CMK (cell line): Measurements from ENCODE around the gene LAPTM4A.
A peak's percentile ranks its signal among the peaks of the same experiment; 100 is the strongest.
"Not testable (repeated sequence)": the region's sequence is repeated elsewhere in the genome, so short reads cannot be mapped to it uniquely, and the experiment has no call there.

Experiments used
- DNase-seq: peaks from one replicate; pipeline ENCODE4 v3.0.0-alpha.2; 2010; ENCODE audit warnings: low read depth

LAPTM4A gene

DNA sequence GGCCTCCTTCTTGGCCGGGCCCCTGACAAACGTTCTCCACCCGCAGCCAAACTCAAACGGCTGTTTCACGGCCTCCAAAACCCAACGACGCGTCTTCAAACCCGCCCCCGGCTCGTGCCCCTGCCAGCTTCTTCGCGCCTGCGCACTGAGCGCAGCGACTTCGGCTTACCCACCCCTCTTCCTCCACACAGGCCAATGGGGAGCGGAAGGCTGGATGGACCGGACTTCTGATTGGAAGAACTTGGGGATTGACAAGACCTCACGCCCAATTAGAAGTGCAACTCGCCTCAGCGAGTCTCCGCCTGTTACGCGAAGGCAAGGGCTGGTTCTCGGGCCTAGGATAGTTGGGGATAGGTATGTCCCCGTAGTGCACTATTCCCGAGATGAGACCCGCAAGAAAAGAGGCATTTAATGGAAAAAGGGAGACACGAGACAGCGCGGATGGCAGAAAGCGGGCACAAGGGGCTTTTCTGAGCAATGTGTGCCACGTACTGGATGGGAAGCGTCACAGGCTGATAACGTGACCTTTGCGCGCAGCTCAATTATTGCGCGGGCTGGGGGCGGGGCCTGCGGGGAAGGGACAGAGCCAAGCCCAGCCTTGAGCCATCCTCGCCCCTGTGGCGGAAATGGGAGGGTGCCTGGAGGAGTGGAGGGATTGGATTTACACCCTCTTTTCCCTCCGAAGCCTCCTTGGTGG, at the start of gene LAPTM4A:
TSS of gene LAPTM4A (minus strand) at position 97 of the 697 bp plus-strand sequence. CDS start 108 bp downstream, outside the sequence.
- peak; percentile 99 for DNase-seq

DNA sequence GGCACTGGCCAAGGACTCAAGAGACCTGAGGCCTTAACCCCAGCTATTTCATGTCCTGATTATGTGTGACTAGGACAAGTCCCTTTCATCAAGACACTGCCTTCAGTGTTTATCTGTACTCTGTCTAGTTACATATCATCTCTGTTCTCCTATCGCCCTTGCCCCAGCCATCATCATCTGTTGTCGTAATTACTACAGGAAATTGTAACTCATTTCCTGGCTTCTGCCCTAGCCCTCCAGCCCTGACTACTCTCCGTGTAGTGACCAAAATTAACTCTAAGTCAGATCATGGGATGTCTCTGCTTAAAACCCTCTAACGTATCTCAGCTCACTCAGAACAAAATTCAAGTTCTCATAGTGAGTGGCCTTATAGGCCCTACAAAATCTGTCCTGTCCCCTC, 49.3 kb upstream of the LAPTM4A start:
- DNase-seq: no peak

DNA sequence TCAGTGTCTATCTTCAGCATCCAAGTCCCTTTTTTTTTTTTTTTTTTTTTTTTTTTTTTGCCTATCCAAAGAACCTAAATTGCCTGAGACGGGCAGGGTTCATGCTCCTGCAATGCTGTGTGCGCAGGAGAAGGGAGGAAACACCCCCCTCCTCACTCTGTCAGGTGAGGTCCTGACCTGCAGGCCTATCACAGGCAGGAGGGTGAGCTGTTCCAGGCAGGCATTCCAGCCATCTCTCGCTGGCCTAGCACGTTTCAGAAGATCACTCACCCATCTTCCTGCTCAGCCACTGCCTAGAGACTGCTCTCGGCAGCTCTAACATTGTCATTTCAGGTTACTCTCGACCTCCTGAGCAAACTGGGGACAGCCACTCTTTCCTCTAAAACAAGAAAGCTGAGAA, 48.4 kb upstream of the LAPTM4A start:
- DNase-seq: no peak

DNA sequence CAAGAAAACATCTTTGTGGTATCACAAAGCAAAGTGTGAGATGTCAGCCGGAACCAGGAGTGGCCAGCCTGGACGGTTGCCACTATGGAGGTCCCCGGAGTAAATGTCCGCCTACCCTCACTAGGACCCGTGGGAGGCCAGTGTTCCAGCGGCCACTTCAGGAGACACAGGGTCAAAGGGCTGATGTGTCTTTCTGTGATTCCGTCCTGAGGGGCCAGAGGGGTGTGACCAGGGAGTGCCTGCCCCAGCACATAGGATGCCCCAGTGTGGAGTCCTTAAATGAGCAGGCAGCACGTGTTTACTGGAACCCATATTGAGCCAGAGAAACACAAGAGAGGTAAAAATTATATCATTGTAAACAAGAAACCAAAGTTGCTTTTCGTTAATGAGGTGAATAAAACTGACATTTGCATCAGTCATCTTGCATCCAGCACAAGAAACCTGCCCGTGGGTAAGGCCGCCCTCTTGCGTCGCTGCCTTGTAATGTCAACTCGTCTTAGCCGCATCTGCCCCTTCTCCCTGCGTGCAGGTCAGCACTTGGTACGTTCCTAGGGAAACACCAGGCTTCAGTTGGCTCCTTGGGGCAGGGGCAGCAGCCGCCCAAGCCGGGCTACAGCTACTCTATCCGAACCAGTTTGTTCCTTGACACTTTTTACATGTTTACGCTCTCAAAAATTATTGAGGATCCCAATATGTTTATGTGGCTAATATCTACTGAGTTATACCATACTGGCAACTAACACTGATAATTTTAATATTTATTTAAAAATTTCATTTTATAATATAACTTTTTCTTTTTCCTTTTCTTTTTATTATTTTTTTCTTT, 46.7 kb upstream of the LAPTM4A start:
- peak; percentile 94 for DNase-seq

DNA sequence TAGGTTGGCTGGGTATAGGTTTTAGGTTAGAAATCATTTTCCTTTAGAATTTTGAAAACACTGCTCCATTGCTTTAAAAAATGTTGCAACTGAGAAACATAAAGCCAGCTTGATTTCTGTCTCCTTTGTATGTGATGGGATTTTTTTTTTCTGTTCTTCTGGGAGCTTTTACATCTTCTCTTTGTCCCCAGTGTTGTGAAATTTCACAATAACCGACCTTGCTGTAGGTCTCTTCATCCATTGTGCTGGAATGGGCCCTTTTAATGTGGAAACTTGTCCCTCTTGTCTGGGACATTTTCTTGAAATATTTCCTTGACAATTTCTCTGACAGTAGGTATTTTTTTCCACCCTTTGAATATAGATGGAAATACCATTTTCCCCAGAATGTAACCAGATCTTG, 44.0 kb upstream of the LAPTM4A start:
- DNase-seq: no peak

DNA sequence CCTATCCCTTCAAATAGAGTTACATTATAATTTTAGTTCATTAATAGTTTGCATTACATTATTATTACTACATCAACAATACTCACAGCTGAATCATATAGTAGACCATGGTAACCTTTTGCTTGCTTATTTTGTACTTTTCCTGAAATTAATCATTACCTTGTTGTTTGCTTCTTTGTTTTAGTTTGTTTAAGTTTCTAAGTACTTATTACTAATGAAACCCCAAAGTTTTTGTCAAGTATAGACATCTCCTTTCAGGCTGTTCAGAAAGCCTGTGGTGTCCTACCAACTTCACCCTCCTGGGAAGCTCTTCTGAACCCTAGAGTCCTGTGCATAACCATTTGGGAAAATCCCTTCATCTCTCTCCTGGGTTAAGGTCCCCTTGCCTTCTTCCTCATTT, 43.5 kb upstream of the LAPTM4A start:
- no peak for DNase-seq

DNA sequence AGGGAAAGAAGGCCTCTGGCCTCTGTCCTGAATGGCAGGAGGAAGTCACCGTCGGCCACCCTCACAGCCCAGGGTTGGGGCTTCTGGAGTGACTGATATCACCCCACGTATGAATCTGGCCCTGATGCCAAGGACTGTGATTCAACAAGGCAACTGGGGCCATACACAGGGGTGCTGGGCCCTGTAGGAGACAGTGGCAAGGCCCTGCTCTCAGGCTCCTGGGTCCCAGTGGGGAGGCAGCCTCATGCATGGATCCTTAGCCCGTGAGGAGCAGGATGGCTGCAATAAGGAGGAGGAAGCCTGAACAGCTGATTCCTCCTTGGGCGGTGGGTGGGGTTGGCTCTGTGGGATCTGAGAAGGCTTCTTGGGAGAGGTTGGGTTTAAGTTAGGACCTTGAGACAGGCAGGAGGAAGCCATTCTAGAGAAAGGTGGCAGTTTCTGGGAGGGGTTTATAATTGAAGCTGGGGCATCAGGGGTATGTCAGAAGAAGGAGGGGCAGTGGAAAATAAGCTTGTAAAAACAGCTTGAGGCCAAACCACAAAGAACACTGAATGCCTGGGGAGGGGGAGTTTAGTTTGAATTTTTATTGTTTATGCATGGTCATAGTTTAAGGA, 42.8 kb upstream of the LAPTM4A start:
- DNase-seq: no peak

DNA sequence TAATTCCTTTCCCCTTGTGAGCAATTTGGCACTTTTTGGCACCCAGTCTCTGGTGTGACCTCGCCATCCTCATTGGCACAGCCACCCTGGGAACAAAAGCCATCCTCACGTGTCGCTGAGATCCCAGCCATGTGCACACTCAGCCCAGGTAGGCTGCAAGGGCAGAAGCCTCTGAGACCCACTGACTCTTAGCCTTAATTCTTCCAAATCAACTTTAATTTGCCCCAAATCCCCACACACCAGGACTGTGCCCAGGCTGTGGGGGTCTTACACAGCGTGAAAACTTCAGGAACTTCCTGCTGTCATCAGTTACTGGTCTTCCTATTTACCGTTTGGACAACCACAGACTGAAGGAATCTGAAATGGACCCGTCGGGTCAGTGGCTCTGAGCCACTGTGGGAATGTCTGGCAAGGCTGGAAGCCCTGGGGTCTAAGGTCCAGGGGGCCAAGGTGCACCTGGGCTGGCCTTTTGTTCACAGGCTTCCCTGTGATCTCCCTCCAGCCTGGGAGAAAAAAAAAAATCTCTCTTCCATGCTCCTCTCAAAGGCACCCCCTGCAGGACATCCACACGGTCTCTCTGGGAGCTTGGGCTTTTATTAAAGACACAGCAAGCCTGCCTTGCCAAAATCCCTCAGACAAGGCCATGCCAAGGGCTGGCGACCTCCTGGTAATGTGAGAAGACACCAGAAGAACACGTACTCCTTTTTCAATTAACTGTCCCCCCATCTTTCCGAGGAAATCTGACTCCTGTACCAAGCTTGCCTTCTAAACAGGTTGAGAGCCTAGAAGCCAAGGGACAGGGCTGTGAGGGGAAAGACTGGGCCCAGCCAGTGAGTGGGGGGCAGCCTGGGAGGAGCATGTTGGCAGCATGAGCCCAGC, 42.1 kb upstream of the LAPTM4A start:
- DNase-seq: no peak

DNA sequence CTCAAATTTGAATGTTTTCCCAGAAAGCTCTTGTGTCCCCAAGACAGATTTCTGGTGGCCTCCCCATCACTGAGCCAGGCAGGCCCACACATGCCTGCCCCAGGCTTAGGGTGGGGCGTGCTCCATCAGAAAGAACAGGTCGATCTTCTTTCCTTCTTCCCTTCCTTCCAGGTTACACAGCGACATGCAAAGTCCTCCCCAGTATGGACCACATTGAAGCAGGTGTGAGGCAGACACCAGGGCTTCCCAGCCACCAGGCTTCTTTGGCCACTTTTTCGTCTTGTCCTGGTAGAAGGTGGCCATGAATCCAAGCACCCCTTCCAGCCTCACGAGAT, 41.4 kb upstream of the LAPTM4A start:
- no peak for DNase-seq

DNA sequence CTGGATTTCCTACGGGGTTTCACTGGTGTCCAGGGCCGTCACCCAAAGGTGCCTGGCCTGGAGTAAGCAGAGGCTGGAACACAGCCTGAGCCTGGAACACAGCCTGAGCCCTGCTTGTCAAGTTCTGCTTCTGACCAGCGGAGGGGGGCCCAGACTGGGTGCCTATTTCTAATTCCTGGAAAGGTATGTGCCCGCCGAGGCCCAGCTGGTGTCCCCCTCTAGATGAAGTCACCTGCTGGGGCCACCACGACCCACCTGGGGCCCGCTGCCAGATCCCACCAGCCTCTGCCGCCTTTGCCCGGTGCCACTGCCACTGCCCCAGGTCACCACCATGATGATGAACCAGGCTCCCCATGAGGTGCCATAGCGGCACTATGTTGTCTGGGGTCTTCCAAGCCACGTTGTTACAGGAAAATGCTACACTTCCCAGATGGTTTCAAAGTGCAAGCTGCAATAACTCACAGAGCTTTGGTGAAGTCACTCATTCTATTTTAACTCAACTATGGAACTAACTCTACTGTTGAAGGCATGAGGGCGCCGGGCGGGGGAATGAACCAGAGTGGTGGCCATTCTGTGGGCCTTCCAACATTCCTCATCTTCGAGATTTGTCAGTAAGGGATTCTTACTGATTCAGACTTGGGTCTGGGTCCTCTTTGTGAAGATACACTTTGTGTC, 40.9 kb upstream of the LAPTM4A start:
- DNase-seq: no peak

DNA sequence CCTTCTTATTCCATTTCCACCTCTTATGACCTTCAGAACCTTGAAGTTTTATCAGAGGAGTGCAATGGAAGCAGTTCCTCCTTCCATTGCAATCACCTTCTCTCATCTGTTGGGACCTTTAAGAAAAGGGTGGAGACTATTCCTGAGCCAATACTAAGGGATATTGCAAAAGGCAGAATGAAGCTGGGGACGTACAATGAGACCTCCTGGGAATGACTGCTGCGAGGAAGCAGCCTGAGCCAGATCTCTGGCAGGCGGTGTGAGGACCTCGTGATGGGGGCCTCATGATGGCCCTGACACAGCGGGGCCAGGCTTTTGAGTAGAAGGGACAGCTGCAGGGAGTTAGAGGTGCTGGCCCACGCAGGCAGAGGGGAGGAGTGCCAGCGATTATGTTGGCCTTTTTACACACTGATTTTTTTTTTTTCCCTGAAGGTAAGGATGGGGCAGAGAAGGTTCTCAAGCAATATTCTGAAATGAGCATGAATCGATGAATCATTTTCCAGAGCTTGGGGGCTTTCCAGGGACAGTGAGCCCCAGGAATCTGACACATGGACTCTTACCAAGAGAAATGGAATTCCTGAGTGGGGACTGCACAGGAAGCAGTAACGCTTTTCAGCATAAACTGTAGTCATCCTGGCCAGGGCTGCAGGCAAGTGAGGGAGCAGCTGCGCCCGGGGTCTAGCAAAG, 40.0 kb upstream of the LAPTM4A start:
- DNase-seq: no peak

DNA sequence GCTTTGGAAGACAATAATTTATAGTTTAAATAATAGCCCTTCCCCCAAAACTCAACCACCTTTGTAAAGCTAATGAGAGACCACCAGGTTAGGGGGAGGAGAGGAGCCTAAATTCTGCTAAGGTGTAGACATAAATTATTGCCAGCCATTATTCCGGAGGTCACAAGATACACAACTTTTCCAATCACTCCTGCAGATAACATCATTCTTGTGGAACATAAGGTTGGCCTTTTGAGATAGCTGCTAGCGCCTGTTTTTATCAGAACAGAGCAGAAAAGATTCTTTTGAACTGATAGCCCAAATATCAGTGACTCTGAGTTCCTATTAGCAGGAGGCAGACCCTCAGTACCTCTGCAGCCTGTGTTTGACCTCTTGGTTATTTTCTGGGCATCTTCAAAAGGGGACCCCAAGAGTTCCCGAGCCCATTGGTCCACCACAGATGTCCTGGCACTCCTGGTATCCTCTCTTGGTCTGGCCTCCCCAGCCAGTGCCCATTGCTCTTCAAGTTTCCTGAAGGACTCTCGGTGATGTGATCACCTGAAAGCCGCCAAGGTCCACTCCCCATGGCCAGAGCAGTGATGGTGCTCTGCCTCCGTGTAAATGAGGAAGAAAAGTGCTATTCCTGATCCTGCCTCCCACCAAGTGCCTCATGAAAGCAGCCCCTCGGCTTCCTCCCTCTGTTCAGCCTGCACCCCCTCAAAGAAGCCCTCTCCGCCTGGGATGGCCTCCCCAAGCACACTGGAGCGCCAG, 38.5 kb upstream of the LAPTM4A start:
- DNase-seq: no peak

DNA sequence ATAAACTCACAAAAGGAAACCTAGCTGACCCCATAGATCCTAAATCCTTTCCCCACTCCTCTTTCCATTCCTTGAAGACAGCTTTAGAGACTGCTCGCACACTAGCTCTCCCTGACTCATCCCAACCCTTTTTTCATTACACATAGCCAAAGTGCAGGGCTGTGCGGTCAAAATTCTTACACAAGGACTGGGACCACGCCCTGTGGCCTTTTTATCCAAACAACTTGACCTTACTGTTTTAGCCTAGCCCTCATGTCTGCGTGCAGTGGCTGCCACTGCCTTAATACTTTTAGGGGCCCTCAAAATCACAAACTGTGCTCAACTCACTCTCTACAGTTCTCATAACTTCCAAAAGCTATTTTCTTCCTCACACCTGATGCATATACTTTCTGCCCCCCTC, 34.5 kb upstream of the LAPTM4A start:
- DNase-seq: not testable (repeated sequence)

DNA sequence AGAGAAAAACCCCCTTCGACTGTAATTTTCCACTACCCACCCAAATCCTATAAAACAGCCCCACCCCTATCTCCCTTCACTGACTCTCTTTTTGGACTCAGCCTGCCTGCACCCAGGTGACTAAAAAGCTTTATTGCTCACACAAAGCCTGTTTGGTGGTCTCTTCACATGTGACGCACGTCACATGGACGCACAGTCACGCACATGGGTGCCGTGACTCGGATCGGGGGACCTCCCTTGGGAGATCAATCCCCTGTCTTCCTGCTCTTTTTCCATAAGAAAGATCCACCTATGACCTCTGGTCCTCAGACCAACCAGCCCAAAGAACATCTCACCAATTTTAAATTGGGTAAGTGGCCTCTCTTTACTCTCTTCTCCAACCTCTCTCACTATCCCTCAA, 31.4 kb upstream of the LAPTM4A start:
- DNase-seq: not testable (repeated sequence)

DNA sequence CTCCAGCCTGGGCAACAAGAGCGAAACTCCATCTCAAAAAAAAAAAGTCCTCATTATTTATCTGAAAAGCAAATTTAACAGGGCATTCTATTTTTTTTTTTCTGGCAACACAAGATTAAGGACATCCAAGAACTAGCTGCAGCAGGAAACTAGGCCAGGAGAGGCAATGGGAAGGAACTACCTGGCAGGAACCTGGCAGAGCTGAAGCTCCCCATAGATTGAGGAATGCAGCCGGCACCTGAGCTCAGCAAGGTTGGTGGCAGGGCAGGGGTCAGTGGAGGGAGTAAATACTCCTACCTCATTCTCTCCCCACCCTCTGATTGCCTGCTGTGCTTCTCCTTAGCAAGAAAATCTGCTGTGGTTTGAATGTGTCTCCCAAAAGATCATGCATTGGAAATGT, 30.4 kb upstream of the LAPTM4A start:
- DNase-seq: no peak

DNA sequence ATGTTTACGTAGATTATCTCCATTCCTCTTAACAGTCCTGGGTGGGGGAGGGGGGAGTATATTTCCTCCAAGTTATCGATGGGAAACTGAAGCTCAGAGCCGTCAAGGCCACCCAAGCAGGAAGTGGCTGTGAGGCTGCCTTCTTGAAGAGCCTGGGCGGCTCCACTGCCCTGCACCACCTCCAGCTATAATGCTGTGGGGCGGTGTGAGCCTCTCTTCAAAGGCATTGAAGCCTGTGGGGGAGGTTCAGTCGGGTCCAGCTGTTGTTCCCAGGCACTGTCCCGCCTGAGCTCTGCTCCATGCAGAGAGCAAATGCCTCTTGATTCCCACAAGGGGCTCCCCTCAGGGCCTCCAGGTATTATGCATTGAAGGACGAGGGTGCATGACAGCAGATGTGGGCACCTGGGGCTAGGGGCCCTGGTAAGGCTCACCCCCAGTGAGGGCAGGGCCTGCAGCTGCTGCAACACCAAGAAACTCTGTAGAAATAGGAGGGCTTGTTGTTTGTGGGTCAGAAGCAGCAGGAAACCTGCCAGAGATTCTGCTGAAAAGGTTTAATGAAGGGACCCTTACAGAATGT, 29.5 kb upstream of the LAPTM4A start:
- DNase-seq: peak; percentile 27

DNA sequence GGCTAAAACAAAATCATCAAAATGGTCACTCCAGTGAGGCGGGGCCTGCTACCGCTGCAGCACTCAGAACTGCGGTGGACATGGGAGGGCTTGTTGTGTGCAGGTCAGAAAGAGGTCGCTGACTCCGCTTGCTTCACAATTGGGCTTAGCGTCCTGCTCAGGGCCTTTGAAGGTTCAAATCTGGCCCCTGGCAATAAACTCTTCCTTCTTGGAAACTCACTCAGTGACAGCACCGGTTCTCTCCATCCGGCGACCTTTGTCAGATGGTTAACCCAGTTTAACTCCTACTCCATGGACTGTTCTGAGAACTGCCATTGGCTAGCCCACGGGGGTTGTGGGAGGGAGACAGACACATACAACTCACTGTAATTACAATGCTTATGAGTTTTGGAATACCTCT, 29.0 kb upstream of the LAPTM4A start:
- no peak for DNase-seq

DNA sequence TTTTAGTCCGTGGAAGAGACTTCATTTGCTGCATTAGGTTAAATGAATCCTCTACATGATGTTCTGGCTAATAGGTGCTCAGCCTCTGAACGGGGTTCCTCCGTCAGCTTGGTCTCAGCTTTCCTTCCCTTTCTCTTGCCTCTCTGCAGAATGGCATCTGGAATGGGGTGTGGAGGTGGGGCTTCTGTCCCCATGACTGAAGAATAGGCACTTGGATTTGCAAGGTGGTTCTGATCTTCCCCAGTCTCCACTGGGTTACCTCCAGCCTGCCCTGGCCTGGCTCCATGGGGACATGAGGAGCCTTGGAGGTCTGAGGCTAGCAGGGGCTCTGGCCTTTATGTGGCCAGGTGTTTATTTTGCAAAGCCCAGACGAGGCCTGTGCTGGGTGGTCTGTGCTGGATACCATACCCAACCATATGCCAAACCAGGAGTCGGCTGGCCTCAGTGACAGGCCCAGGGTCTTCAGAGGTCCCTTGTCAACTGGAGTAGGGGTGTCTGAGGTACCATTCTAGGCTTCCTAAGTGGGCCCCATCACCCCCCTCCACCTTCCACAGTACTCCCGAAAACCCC, 28.2 kb upstream of the LAPTM4A start:
- DNase-seq: no peak

DNA sequence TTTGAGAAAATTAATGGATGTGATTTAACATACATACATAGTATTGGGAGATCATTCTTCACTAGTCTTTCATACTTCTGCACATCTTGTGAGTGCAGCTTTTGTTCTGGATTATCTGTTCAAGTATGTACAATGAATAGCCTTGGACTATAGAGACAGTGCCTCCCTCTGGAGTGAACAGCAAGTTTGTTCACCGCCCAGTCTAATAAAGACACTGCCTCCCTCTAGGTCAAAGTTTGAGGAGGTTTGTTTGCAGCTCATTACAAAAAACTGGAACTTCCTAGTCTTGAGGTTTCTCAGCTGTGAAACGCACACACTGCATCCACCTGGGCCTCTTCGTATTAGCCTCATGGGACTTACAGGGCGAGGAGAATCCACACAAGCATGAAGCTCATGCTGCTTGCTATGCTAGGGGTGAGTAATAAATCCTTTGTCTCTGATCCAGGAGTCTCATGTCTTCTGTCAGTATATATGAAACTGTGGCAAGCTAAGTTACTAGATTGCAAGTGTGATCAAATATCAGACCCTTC, 26.0 kb upstream of the LAPTM4A start:
- no peak for DNase-seq
